Ishikawa (cell line): Measurements from ENCODE around the gene CD164L2.
A peak's percentile ranks its signal among the peaks of the same experiment; 100 is the strongest.

Source experiments
- CEBPB ChIP-seq: IDR thresholded peaks from 2 replicates; pipeline ENCODE4 v1.6.1; 2012
- CREB1 ChIP-seq: IDR thresholded peaks from 2 replicates; pipeline ENCODE4 v1.6.1; 2012; ENCODE audit warnings: low read depth
- EGR1 ChIP-seq: IDR thresholded peaks from 2 replicates; pipeline ENCODE4 v1.6.1; 2012
- EP300 ChIP-seq: IDR thresholded peaks from 2 replicates; pipeline ENCODE4 v1.6.1; 2012; ENCODE audit warnings: borderline replicate concordance
- FOXM1 ChIP-seq: IDR thresholded peaks from 2 replicates; pipeline ENCODE4 v1.6.1; 2012; ENCODE audit warnings: low read depth, borderline replicate concordance
- NFIC ChIP-seq: IDR thresholded peaks from 2 replicates; pipeline ENCODE4 v1.6.1; 2012
- RAD21 ChIP-seq: IDR thresholded peaks from 2 replicates; pipeline ENCODE4 v1.6.1; 2012; ENCODE audit warnings: low read depth
- REST ChIP-seq: IDR thresholded peaks from 2 replicates; pipeline ENCODE4 v1.6.1; 2012; ENCODE audit warnings: low read depth, mild to moderate bottlenecking
- TAF1 ChIP-seq: IDR thresholded peaks from 2 replicates; pipeline ENCODE4 v1.6.1; 2012; ENCODE audit warnings: low read depth, mild to moderate bottlenecking
- TCF12 ChIP-seq: IDR thresholded peaks from 2 replicates; pipeline ENCODE4 v1.6.1; 2012; ENCODE audit warnings: low read depth
- TEAD4 ChIP-seq: IDR thresholded peaks from 2 replicates; pipeline ENCODE4 v1.6.1; 2012
- YY1 ChIP-seq: IDR thresholded peaks from 2 replicates; pipeline ENCODE4 v1.6.1; 2012; ENCODE audit warnings: low read depth
- ZBTB7A ChIP-seq: IDR thresholded peaks from 2 replicates; pipeline ENCODE4 v1.6.1; 2012; ENCODE audit warnings: low read depth
- TF ChIP-seq, protein P1 (sequence below): IDR thresholded peaks from 2 replicates; pipeline ENCODE4 v1.6.1; 2012
- TF ChIP-seq, protein P2 (sequence below): IDR thresholded peaks from 2 replicates; pipeline ENCODE4 v1.6.1; 2012

The CD164L2 gene

DNA sequence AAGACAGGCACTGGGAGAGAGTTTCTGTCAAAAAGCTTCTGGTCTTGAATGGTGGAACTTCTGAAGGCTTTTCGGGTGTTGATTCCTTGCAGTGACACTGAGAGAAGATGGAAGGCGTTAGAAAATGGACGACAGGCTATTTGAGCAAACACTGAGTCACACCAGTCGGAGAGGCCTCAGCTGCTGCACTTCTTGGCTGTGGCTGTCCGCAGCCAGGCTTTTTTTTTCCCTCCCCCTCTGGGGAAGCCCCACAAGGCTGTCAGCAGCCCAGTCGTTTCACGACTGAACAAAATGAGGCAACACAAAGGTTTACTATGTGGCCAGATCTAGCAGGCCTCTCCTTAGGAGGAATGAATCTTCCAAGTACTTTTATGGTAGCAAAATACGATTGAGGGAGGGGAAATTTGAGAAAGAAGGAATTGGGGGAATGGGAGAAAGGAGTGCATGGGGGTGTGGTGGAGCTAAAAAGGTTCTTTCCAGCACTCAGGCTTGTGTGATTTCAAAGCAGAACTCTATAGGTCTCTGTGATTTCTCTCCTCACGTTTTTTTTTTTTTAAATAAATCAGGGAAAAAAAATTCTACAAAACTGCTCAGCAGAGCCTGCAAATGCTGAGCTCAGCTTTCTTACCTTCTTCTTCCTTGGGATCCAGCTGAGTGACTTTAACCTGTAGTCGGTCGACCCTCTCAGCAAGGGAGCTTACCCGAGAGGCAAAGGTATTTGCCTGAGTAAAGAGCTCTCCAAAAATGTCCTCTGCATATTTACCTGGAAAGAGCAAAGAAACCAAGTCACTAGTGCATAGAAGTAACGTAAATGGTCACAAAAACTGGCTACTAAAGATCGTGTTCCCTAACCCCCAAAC is 35.4 kb upstream of the CD164L2 start:
- TF ChIP-seq REST (no peak), CREB1 (no peak), RAD21 (no peak), FOXM1 (no peak), EP300 (no peak), TCF12 (no peak)
- TF ChIP-seq, protein P1, sequence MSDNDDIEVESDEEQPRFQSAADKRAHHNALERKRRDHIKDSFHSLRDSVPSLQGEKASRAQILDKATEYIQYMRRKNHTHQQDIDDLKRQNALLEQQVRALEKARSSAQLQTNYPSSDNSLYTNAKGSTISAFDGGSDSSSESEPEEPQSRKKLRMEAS: no peak

- no peak for TF ChIP-seq EGR1
- no peak for TF ChIP-seq CREB1
- no peak for TF ChIP-seq RAD21
- TF ChIP-seq REST: no peak
- TF ChIP-seq, protein P2, sequence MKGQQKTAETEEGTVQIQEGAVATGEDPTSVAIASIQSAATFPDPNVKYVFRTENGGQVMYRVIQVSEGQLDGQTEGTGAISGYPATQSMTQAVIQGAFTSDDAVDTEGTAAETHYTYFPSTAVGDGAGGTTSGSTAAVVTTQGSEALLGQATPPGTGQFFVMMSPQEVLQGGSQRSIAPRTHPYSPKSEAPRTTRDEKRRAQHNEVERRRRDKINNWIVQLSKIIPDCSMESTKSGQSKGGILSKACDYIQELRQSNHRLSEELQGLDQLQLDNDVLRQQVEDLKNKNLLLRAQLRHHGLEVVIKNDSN: no peak
- no peak for TF ChIP-seq CEBPB
- TF ChIP-seq FOXM1: no peak
- no peak for TF ChIP-seq YY1
- no peak for TF ChIP-seq TEAD4
- no peak for TF ChIP-seq TAF1
- TF ChIP-seq EP300: no peak
- no peak for TF ChIP-seq ZBTB7A
- no peak for TF ChIP-seq TCF12
- TF ChIP-seq NFIC: no peak
- TF ChIP-seq, protein P1: no peak
Observed at GRCh38 chr1:27417713-27418112, 34.6 kb upstream of the CD164L2 start.

GRCh38 chr1:27416387-27417111 is 33.4 kb upstream of the CD164L2 start:
- TF ChIP-seq YY1 (0 out of 2 replicates have a peak, but pooled peaks have one; percentile 38), EP300 (no peak), EGR1 (no peak), RAD21 (peak; percentile 68), TEAD4 (no peak), CEBPB (no peak)
- TF ChIP-seq, protein P2: no peak

GRCh38 chr1:27414091-27414490 is 31.0 kb upstream of the CD164L2 start:
- TF ChIP-seq REST: no peak
